ENCODE measurements around the gene ARHGAP24.
A peak's percentile ranks its signal among the peaks of the same experiment; 100 is the strongest.

ARHGAP24 gene

DNA sequence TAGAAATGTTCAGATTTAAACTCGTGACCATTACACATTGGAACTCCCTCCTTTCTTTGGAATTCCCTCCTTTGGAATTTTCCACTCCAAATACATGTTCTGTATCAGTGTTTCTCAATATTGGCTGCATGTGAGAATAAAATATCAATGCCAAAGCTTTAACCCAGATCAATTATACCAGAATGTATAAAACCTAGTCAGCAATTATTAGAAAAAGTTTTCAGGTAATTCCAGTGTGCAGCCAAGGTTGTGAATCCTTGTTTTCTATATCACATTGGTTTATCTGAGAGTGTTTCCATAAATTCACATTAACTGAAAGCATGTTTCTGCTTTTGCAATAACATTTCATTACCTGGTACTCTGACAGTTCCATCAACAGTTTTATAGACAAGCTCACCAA, 490.6 kb downstream of the ARHGAP24 start:
- TF ChIP-seq, protein P1, sequence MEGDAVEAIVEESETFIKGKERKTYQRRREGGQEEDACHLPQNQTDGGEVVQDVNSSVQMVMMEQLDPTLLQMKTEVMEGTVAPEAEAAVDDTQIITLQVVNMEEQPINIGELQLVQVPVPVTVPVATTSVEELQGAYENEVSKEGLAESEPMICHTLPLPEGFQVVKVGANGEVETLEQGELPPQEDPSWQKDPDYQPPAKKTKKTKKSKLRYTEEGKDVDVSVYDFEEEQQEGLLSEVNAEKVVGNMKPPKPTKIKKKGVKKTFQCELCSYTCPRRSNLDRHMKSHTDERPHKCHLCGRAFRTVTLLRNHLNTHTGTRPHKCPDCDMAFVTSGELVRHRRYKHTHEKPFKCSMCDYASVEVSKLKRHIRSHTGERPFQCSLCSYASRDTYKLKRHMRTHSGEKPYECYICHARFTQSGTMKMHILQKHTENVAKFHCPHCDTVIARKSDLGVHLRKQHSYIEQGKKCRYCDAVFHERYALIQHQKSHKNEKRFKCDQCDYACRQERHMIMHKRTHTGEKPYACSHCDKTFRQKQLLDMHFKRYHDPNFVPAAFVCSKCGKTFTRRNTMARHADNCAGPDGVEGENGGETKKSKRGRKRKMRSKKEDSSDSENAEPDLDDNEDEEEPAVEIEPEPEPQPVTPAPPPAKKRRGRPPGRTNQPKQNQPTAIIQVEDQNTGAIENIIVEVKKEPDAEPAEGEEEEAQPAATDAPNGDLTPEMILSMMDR (IDR thresholded peaks at IDR 0.05; ENCODE audit: borderline replicate concordance, control extremely low read depth, extremely low read depth, insufficient read depth, missing control alignments), result no peak
- no peak for DNase-seq (ENCODE audit: low spot score)
- in situ Hi-C loops (cut with MboI; ENCODE audit: low sequenced_read_pairs, unreplicated experiment), result no loop called here

DNA sequence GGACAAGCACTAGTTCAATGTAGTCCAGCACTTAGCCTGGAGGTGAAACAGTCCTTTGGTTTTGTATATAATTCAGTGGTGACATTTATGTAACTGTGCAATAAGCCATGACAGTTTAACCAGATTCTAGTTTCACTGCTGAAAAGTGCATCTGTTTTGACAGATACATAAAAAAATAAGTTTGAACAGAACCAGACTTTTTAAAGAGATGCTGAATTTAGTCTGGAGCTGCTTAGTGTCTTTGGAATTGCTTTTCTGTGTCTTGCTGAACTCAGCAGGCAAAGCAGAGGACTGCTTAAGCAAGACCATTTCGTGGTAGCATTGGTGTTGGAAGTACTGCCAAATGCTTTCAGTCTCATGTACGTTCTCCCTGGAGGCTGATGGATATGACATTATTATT, 491.4 kb downstream of the ARHGAP24 start:
- in situ Hi-C loops (cut with MboI; ENCODE audit: low sequenced_read_pairs, unreplicated experiment), result no loop called here
- DNase-seq (ENCODE audit: low spot score), result no peak
- TF ChIP-seq, protein P1 (IDR thresholded peaks at IDR 0.05; ENCODE audit: borderline replicate concordance, control extremely low read depth, extremely low read depth, insufficient read depth, missing control alignments), result no peak

- no peak for DNase-seq (ENCODE audit: low spot score)
- TF ChIP-seq, protein P1 (IDR thresholded peaks at IDR 0.05; ENCODE audit: borderline replicate concordance, control extremely low read depth, extremely low read depth, insufficient read depth, missing control alignments), result no peak
- in situ Hi-C loops (cut with MboI; ENCODE audit: low sequenced_read_pairs, unreplicated experiment), result no loop called here
These were observed 492.9 kb downstream of the ARHGAP24 start for GRCh38 chr4:85967872-85968271.

- DNase-seq (ENCODE audit: low spot score), result peak; percentile 25
- TF ChIP-seq, protein P1 (IDR thresholded peaks at IDR 0.05; ENCODE audit: borderline replicate concordance, control extremely low read depth, extremely low read depth, insufficient read depth, missing control alignments), result peak; percentile 41
- in situ Hi-C loops (cut with MboI; ENCODE audit: low sequenced_read_pairs, unreplicated experiment), result no loop called here
These were observed 494.2 kb downstream of the ARHGAP24 start for GRCh38 chr4:85968945-85969819.

- DNase-seq (ENCODE audit: low spot score), result no peak
- TF ChIP-seq, protein P1 (IDR thresholded peaks at IDR 0.05; ENCODE audit: borderline replicate concordance, control extremely low read depth, extremely low read depth, insufficient read depth, missing control alignments), result no peak
- in situ Hi-C loops (cut with MboI; ENCODE audit: low sequenced_read_pairs, unreplicated experiment), result no loop called here
These were observed 495.6 kb downstream of the ARHGAP24 start for GRCh38 chr4:85970535-85970934.

DNA sequence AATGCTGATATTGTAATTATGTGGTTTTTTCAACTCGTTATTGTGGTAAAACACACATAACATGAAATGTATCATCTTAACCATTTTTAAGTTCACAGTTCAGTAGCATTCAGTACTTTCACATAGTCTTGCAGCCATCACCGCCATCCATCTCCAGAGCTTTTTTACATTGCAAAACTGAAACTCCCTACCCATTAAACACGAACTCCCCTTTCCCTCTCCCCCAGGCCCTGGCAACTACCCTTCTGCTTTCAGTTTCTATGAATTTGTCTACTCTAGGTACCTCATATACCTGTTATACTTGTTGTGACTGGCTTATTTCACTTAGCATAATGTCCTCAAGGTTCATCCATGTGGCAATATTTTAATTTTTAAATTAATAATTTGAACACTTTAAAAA, 504.3 kb downstream of the ARHGAP24 start:
- TF ChIP-seq, protein P1 (IDR thresholded peaks at IDR 0.05; ENCODE audit: borderline replicate concordance, control extremely low read depth, extremely low read depth, insufficient read depth, missing control alignments), result no peak
- DNase-seq (ENCODE audit: low spot score), result no peak
- in situ Hi-C loops (cut with MboI; ENCODE audit: low sequenced_read_pairs, unreplicated experiment), result no loop called here

All from GM13976 (cell line).